AG04449 (cell line): ENCODE data around the gene SERPINF2.
"Not testable (repeated sequence)": the region's sequence is repeated elsewhere in the genome, so short reads cannot be mapped to it uniquely, and the experiment has no call there.

Experiments used
- CTCF ChIA-PET: fragments of 350-600 bp; formaldehyde crosslinking; extraction: SDS; loops from one replicate; lab custom pipeline; 2021; ENCODE audit warnings: antibody characterized with exemption; lab: Yijun Ruan, JAX
- POLR2A ChIA-PET: fragments of 400-600, 350-600 bp; formaldehyde crosslinking; extraction: SDS; loops from one replicate; lab custom pipeline; 2020; ENCODE audit warnings: antibody characterized with exemption, inconsistent platforms; lab: Yijun Ruan, JAX
- DNase-seq: peaks from one replicate; pipeline ENCODE4 v3.0.0-alpha.2; 2010; ENCODE audit warnings: low read depth, low spot score
- H3K4me3 ChIP-seq: 2 replicates; pipeline ENCODE4 v1.5.1; 2011; ENCODE audit warnings: low read depth, mild to moderate bottlenecking, control low read depth, low read length
- TF ChIP-seq, protein P1 (sequence below): IDR thresholded peaks from one replicate; pipeline ENCODE4 v1.5.1; 2011; ENCODE audit warnings: mild to moderate bottlenecking, moderate library complexity, low read length, control low read depth, inconsistent platforms; ENCODE audit not compliant: insufficient read depth; ENCODE audit errors: missing control alignments

The SERPINF2 gene

DNA sequence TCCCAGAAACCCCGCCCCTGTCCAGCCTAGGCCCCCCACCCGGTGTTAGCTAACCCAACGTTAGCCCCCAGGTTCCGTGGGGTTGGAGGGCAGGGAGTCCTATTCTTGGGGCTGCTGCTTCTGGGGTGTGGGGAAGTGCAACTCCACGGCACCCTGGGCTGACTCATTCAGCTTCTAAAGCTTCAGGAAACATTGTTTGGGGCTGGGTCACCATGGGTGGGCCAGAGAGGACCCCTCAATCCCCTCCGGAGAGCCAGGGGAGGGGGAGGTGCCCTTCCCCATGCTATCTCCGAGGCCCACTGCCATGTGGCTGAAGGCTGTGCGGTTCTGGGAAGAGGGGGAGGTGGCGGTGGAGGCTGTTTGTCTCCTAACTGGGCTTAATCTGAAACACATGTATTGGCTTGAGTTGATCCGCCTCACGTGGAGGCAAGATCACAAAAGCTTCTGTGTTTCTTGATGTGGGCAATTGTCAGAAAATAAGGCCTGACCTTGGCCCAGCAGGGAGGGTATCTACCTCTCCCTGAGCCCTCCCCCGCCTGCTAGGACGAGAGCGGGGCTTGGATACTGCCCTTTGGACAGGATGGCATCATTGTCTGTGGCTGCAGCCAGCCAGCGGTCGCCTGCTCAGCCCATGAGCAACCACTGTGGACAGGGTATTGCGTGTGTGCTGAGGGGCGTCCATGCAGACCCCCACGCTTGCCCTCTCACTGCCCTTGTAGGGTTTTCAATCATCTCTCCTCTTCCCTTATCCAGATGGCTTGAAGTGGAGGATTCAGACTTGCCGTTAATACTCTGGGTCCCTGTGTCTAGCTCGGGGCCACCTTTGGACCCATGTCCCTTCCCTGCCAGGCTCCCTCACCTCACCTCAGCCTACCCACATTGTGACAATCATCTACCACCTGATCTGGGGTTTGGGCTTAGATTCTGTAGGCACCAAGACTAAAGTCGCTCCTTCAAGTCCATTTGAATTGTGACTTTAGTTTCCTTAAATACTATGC, 20.5 kb downstream of the SERPINF2 start:
- peak overlapping the region; percentile 67 for H3K4me3 ChIP-seq
- POLR2A ChIA-PET = interaction anchor here (0.6 to 2.9 kb wide), 4 partner anchors 39 to 480 kb away, joined by 3 to 12 read pairs (median 7); partner anchors contain the start of gene WDR81
- TF ChIP-seq, protein P1, sequence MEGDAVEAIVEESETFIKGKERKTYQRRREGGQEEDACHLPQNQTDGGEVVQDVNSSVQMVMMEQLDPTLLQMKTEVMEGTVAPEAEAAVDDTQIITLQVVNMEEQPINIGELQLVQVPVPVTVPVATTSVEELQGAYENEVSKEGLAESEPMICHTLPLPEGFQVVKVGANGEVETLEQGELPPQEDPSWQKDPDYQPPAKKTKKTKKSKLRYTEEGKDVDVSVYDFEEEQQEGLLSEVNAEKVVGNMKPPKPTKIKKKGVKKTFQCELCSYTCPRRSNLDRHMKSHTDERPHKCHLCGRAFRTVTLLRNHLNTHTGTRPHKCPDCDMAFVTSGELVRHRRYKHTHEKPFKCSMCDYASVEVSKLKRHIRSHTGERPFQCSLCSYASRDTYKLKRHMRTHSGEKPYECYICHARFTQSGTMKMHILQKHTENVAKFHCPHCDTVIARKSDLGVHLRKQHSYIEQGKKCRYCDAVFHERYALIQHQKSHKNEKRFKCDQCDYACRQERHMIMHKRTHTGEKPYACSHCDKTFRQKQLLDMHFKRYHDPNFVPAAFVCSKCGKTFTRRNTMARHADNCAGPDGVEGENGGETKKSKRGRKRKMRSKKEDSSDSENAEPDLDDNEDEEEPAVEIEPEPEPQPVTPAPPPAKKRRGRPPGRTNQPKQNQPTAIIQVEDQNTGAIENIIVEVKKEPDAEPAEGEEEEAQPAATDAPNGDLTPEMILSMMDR = no peak
- DNase-seq = no peak
- CTCF ChIA-PET = interaction anchor here (1.1 to 2.4 kb wide), 7 partner anchors 10 to 42 kb away, joined by 3 to 12 read pairs (median 5); no protein-coding TSS in a partner anchor

DNA sequence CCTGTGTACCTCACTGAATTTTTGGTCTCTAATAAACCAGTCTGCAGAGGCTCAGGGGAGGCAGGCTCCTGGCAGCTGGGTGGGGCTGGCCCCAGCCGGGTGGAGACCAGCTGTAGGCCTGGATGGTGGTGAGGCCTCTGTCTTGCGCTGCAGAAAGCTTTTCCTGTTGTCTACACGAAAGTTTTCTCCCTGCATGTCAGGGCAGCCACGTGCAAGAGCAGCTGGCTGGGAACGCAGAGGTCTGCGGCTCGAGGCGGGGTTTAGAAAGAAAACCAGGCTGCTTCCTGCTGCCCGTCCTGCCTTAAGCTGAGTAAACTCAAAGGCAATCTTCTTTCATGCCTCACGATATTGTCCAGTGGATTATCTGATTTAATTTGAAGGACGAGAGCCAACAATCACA, 21.6 kb downstream of the SERPINF2 start:
- CTCF ChIA-PET = interaction anchor here (1.1 to 1.2 kb wide), 2 partner anchors 9 to 20 kb away, joined by 4 to 5 read pairs; no protein-coding TSS in a partner anchor
- TF ChIP-seq, protein P1 = no peak
- DNase-seq = peak; percentile 44
- H3K4me3 ChIP-seq = peak overlapping the region; percentile 29
- POLR2A ChIA-PET = interaction anchor here (1.1 to 2.9 kb wide), 3 partner anchors 16 to 48 kb away, joined by 3 to 12 read pairs (median 3); partner anchors contain the start of gene WDR81

DNA sequence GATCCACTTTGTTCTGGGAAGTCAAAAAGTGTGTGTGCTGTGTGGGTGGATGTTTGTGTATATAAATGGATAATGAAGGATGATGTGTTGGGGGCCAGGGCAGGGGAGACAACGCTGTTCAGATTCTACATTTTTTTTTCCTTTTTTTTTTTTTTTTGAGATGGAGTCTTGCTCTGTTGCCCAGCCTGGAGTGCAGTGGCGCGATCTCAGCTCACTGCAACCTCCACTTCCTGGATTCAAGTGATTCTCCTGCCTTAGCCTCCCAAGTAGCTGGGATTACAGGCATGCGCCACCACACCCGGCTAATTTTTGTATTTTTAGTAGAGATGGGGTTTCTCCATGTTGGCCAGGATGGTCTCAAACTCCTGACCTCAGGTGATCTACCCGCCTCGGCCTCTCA, 22.0 kb downstream of the SERPINF2 start:
- DNase-seq, H3K4me3 ChIP-seq: not testable (repeated sequence)
- ChIA-PET CTCF (interaction anchor here (1.1 to 1.2 kb wide), 2 partner anchors 9 to 19 kb away, joined by 4 to 5 read pairs; no protein-coding TSS in a partner anchor), POLR2A (interaction anchor here (1.1 to 2.9 kb wide), 3 partner anchors 15 to 48 kb away, joined by 3 to 12 read pairs (median 3); partner anchors contain the start of gene WDR81)

DNA sequence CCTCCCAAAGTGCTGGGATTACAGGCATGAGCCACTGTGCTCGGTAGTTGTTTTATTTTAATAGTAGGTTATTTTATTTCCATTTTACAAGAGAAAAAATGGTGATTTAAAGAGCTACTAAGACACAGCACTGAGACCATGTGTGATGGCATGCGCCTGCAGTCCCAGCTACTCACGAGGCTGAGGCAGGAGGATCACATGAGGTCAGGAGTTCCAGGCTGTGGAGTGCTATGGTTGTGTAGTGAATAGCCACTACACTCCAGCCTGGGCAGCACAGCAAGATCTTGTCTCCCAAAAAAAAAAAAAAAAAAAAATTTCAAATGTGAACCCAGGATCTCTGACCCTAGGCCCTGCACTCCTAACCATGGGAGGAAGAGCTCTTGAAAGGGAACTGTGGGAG, 22.9 kb downstream of the SERPINF2 start:
- TF ChIP-seq, protein P1 = no peak
- ChIA-PET POLR2A (interaction anchor here (2.9 kb wide), 1 partner anchor 49 kb away, joined by 12 read pairs; no protein-coding TSS in a partner anchor), CTCF (interaction anchor here (0.7 to 1.6 kb wide), 8 partner anchors 8 to 191 kb away, joined by 3 to 12 read pairs (median 3); no protein-coding TSS in a partner anchor)
- no peak overlapping the region for H3K4me3 ChIP-seq
- no peak for DNase-seq

DNA sequence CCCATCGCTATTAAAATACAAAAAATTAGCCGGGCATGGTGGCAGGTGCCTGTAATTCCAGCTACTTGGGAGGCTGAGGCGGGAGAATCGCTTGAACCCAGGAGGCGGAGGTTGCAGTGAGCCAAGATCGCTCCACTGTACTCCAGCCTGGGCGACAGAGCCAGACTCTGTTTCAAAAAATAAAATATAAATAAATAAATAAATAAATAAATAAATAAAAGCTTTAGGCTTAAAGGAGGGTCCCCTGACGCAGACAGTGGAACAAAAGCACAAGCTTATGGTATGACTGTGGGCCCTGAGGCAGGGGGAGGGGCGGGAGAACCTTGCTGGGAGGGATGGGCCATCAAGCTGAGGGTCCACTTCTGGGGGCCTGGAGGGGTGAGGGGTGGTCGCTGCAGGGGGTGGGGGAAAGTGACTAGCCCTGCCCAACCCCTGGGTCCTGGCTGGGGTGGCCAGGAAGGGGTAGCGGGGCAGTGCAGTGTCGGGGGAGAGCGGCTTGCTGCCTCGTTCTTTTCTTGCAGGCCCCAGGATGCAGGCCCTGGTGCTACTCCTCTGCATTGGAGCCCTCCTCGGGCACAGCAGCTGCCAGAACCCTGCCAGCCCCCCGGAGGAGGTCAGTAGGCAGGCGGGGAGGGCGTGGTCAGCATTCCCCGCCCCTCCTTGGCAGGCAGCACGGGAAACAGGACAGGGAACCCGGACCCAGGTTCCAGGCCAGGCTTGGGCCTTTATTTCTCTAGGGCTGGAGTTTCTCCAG, 23.9 kb downstream of the SERPINF2 start:
- POLR2A ChIA-PET = interaction anchor here (2.9 kb wide), 1 partner anchor 50 kb away, joined by 12 read pairs; no protein-coding TSS in a partner anchor
- no peak for DNase-seq
- H3K4me3 ChIP-seq = no peak overlapping the region
- CTCF ChIA-PET = interaction anchor here (0.7 to 1.6 kb wide), 5 partner anchors 17 to 192 kb away, joined by 3 to 12 read pairs (median 4); no protein-coding TSS in a partner anchor
- TF ChIP-seq, protein P1 = no peak

DNA sequence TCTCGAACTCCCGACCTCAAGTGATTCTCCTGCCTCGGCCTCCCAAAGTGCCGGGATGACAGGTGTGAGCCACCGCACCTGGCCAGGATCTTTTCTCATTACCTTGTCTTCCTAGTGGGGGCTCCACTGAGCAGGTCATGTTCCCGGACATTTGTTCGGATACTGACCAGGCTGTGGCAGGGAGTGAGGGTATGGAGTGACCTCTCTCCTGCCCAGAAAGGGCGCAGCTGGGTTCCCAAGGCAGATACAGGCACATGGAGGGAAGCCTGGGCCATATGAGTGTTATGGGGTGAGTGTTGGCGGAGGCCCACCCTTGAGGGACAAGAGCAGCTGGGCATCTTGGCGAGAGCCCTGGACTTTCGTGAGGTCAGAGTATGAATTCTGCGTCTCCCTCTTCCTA, 24.7 kb downstream of the SERPINF2 start:
- no peak overlapping the region for H3K4me3 ChIP-seq
- CTCF ChIA-PET = interaction anchor here (0.7 kb wide), 1 partner anchor 53 kb away, joined by 3 read pairs; no protein-coding TSS in a partner anchor
- DNase-seq = no peak
- TF ChIP-seq, protein P1 = no peak
- POLR2A ChIA-PET = no interaction called here
